Loucy (cell line): ENCODE results near the gene CACNA1C.

ENCODE experiments used
- H2AFZ ChIP-seq: fragments of 200-600 bp; sonication (generic); 2 replicates; pipeline ENCODE4 v1.6.0; 2016; ENCODE audit warnings: antibody characterized with exemption, mild to moderate bottlenecking, low read length, moderate library complexity
- H3F3A ChIP-seq: fragments of 200-600 bp; 2 replicates; pipeline ENCODE4 v1.6.0; 2016; ENCODE audit warnings: antibody characterized with exemption, low read depth, mild to moderate bottlenecking
- H3K27me3 ChIP-seq: fragments of 200-600 bp; sonication (generic); 2 replicates; pipeline ENCODE4 v1.6.1; 2014; ENCODE audit warnings: low read length, mild to moderate bottlenecking; ENCODE audit not compliant: insufficient read depth, poor library complexity, severe bottlenecking
- H3K36me3 ChIP-seq: fragments of 200-600 bp; sonication (generic); 2 replicates; pipeline ENCODE4 v1.6.1; 2016; ENCODE audit warnings: low read length; ENCODE audit not compliant: insufficient read depth
- H3K4me1 ChIP-seq: fragments of 200-600 bp; sonication (generic); 2 replicates; pipeline ENCODE4 v1.5.1; 2014; ENCODE audit warnings: low read length, mild to moderate bottlenecking; ENCODE audit not compliant: insufficient read depth, poor library complexity, severe bottlenecking
- H3K4me2 ChIP-seq: fragments of 200-600 bp; sonication (generic); 2 replicates; pipeline ENCODE4 v1.6.0; 2014; ENCODE audit warnings: antibody characterized with exemption, low read length, low read depth, mild to moderate bottlenecking; ENCODE audit not compliant: poor library complexity, severe bottlenecking
- H3K4me3 ChIP-seq: fragments of 200-600 bp; sonication (generic); 2 replicates; pipeline ENCODE4 v1.5.1; 2014; ENCODE audit warnings: low read length, mild to moderate bottlenecking, mixed read lengths; ENCODE audit not compliant: poor library complexity, severe bottlenecking
- H3K79me2 ChIP-seq: fragments of 200-600 bp; sonication (generic); 2 replicates; pipeline ENCODE4 v1.6.1; 2014; ENCODE audit warnings: low read length; ENCODE audit not compliant: insufficient read depth
- H3K9ac ChIP-seq: fragments of 200-600 bp; sonication (generic); 2 replicates; pipeline ENCODE4 v1.6.0; 2014; ENCODE audit warnings: mild to moderate bottlenecking, low read depth, low read length, moderate library complexity; ENCODE audit not compliant: poor library complexity, severe bottlenecking
- H3K9me2 ChIP-seq: fragments of 200-600 bp; sonication (generic); replicated peaks from 2 replicates; pipeline ENCODE4 v1.6.1; 2016; ENCODE audit warnings: low read depth, low read length, mixed read lengths
- H3K9me3 ChIP-seq: fragments of 200-600 bp; sonication (generic); 2 replicates; pipeline ENCODE4 v1.6.1; 2014; ENCODE audit warnings: mild to moderate bottlenecking, antibody characterized with exemption, low read length, low read depth; ENCODE audit not compliant: insufficient read depth
- H4K20me1 ChIP-seq: fragments of 200-600 bp; sonication (generic); 2 replicates; pipeline ENCODE4 v1.6.0; 2014; ENCODE audit warnings: antibody characterized with exemption, low read length, mild to moderate bottlenecking; ENCODE audit not compliant: insufficient read depth, poor library complexity, severe bottlenecking
- EZH2phosphoT487 ChIP-seq: fragments of 200-600 bp; IDR thresholded peaks from 2 replicates; pipeline ENCODE4 v1.6.1; 2018; ENCODE audit warnings: antibody characterized with exemption, mild to moderate bottlenecking, moderate library complexity, borderline replicate concordance
- TF ChIP-seq, protein P1 (sequence below): fragments of 200-600 bp; sonication (generic); conservative IDR thresholded peaks from 2 replicates; pipeline ENCODE4 v1.5.1; 2014; ENCODE audit warnings: mild to moderate bottlenecking, antibody characterized with exemption, low read length

CACNA1C gene

DNA sequence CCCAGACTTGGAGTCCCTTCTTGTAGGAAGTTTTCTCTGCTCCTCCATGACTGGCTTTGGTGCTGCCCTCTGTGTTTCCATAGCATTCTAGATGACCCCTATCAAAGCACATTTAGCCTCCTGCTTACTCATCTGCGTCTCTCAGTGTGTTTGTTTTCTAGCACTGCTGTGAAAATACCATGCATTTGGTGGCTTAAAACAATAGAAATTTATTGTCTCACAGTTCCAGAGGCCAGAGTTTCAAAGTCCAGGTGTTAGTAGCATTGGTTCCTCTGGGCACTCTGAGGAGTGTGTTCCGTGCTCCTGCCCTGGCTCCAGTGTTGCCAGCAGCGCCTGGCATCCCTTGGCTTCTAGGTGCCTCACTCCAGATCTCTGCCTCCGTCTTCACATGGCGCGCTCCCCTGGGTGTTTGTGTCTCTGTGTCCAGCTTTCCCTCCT is 86.1 kb downstream of the CACNA1C start:
- Histone ChIP-seq H3K9ac (no peak overlapping the region), H3K9me3 (no peaks in the 10 kb centered on the region), H3K4me3 (no peak overlapping the region), H4K20me1 (no peaks in the 10 kb centered on the region), H3K36me3 (no peaks in the 10 kb centered on the region), H2AFZ (no peak overlapping the region), H3K79me2 (no peaks in the 10 kb centered on the region), H3F3A (no peaks in the 10 kb centered on the region), H3K9me2 (no peaks in the 10 kb centered on the region), H3K4me1 (no peaks in the 10 kb centered on the region), H3K4me2 (no peak overlapping the region), H3K27me3 (no peaks in the 10 kb centered on the region)
- TF ChIP-seq, protein P1, sequence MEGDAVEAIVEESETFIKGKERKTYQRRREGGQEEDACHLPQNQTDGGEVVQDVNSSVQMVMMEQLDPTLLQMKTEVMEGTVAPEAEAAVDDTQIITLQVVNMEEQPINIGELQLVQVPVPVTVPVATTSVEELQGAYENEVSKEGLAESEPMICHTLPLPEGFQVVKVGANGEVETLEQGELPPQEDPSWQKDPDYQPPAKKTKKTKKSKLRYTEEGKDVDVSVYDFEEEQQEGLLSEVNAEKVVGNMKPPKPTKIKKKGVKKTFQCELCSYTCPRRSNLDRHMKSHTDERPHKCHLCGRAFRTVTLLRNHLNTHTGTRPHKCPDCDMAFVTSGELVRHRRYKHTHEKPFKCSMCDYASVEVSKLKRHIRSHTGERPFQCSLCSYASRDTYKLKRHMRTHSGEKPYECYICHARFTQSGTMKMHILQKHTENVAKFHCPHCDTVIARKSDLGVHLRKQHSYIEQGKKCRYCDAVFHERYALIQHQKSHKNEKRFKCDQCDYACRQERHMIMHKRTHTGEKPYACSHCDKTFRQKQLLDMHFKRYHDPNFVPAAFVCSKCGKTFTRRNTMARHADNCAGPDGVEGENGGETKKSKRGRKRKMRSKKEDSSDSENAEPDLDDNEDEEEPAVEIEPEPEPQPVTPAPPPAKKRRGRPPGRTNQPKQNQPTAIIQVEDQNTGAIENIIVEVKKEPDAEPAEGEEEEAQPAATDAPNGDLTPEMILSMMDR: no peak
- TF ChIP-seq EZH2phosphoT487: no peak

GRCh38 chr12:2139651-2140050 is 86.9 kb downstream of the CACNA1C start:
- Histone ChIP-seq H3K9me3 (no peaks in the 10 kb centered on the region), H3K9me2 (no peaks in the 10 kb centered on the region), H3K4me2 (no peak overlapping the region), H4K20me1 (no peaks in the 10 kb centered on the region), H3K9ac (no peak overlapping the region), H3K4me1 (no peaks in the 10 kb centered on the region), H2AFZ (no peak overlapping the region), H3K79me2 (no peaks in the 10 kb centered on the region), H3K36me3 (no peaks in the 10 kb centered on the region), H3K4me3 (no peak overlapping the region), H3F3A (no peaks in the 10 kb centered on the region), H3K27me3 (no peaks in the 10 kb centered on the region)
- TF ChIP-seq, protein P1: no peak
- TF ChIP-seq EZH2phosphoT487: no peak

GRCh38 chr12:2140858-2141519 is 88.2 kb downstream of the CACNA1C start:
- Histone ChIP-seq H3K36me3 (no peaks in the 10 kb centered on the region), H3K9me2 (no peaks in the 10 kb centered on the region), H4K20me1 (no peaks in the 10 kb centered on the region), H3K4me1 (no peaks in the 10 kb centered on the region), H3K79me2 (no peaks in the 10 kb centered on the region), H3K27me3 (no peaks in the 10 kb centered on the region), H3K4me3 (no peak overlapping the region), H3F3A (no peaks in the 10 kb centered on the region), H3K9ac (no peak overlapping the region), H2AFZ (no peak overlapping the region), H3K4me2 (no peak overlapping the region), H3K9me3 (no peaks in the 10 kb centered on the region)
- TF ChIP-seq EZH2phosphoT487: no peak
- TF ChIP-seq, protein P1: no peak
